GM19468 (cell line): ENCODE measurements around the gene C5orf15.
A peak's percentile ranks its signal among the peaks of the same experiment; 100 is the strongest.
"Not testable (repeated sequence)": the region's sequence is repeated elsewhere in the genome, so short reads cannot be mapped to it uniquely, and the experiment has no call there.

ENCODE experiments used
- ATAC-seq: cut with Tn5 transposase; IDR thresholded peaks from one replicate; pipeline ENCODE4 v1.9.1; 2021; ENCODE audit warnings: mild to moderate bottlenecking, moderate library complexity, moderate number of reproducible peaks; ENCODE audit not compliant: unreplicated experiment; ENCODE audit errors: extremely low read depth

C5orf15 gene

DNA sequence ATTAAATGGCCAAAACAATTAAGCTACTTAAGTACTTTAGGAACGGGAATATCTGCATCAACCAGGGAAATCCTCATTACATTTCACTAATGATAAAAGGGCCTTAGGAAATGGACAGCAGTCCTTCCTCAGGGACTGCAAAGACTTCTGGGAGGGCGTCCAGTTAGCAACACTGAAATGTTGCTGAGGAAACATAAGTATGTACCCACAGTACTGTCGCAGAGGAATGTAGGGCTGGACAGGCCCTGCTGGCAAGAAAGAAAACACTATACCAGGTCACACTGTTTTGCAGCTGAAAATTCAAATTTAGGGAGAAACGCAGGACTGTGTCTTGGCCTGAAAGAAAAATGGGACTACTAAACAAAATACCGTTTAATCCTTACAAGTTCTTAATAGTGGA, 1.3 kb downstream of the C5orf15 start:
- no peak for ATAC-seq

DNA sequence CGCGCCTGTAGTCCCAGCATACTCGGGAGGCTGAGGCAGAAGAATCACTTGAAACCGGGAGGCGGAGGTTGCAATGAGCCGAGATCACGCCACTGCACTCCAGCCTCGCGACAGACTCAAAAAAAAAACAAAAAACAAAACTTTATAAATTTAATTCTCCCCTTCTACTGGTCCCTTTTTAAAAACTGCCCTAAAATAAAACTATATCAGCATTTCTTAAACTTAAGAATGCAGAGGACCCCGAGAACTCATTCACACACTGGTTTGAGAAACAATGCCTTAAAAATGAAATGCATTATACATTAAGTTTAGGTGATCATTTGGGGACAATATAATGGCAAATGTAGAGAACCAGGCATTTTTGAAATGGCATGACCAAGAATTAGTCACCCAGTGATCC, 2.3 kb downstream of the C5orf15 start:
- no peak for ATAC-seq

DNA sequence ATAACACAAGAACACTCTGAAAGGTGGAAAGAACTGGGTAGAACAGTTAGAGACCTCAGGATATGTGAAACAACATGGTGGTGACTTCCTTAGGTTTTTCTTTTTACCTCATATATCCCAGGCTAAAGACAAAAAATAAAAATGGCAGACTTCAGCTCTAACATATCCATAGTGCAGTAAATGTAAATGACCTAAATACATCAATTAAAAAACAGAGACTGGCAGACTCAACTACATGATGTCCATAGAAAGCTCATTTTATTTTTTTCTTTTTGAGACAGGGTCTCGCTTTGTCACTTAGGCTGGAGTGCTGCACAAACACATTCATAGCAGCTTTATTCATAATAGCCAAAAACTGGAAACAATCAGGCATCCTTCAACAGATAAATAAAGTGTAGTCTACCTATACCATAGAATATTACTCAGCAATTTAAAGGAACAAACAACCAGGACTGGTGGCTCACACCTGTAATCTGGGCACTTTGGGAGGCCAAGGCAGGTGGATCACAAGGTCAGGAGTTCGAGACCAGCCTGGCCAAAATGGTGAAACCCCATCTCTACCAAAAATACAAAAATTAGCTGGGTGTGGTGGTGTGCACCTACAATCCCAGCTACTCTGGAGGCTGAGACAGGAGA, 4.8 kb downstream of the C5orf15 start:
- no peak for ATAC-seq

DNA sequence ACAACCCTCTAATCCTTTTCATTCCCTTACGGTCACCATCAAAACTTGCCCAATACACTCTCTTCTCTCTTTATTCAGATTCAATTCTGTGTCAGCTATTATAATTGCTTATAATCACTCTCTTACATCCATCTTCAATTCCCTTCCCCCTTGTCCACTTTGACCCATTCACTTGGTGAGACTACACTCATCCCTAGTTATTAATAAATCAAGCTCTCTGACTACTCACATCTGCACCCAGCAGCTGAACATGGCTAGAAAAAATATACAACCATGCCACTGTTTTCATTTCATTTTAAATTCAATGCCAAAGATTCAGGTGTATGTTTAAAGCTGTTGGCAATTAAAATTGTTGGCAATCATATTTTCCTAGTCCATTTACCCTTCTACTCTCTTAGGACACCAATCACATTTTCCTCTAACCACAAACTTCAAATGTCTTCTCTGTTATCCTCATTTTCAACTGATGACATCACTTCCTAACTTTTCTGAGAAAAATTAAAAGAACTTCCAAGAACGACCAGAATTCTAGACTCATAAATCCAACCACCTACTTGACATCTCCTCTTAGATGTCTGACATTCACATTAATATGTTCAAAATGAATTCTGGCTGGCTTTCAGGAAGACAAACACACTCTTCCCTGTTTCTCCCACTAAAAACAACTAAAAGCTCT, 5.5 kb downstream of the C5orf15 start:
- ATAC-seq, result no peak

DNA sequence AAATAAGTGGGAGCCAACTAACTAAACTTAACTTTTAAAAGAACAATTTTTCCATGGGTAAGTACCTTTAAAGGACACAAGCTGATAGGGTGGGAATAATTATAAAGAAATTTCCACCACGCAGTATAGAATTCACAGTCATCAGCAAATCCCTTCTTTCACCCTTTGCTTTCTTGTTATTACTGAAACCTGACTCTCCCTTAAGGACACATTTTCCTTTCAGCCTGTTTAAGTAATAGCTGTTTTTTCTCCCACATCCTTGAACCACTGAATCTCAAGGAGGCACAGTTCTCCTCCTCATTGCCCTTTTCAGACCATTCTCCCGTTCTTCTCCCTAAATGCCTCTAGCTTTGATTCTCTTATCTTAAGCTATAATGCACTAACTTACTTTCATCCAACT, 6.3 kb downstream of the C5orf15 start:
- no peak for ATAC-seq

DNA sequence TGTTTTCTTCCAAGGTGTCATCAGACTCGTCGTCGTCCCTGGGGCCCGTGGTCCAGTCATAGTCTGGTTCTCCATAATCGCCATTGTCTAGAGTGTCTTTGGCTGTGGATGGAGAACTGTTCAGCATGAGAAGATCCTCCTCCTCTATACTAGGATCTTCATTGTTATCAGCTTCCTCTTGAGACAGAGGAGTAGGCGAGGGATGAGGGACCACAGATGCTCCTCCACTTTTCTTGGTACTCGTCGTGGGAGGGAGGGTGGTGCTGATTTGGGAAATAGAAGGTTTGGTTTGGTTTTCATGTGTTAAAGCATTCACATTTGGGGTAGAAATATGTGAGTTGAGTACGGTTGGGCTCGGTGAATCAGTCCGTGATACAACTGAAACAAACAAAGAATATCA, 8.8 kb downstream of the C5orf15 start:
- ATAC-seq, result no peak

DNA sequence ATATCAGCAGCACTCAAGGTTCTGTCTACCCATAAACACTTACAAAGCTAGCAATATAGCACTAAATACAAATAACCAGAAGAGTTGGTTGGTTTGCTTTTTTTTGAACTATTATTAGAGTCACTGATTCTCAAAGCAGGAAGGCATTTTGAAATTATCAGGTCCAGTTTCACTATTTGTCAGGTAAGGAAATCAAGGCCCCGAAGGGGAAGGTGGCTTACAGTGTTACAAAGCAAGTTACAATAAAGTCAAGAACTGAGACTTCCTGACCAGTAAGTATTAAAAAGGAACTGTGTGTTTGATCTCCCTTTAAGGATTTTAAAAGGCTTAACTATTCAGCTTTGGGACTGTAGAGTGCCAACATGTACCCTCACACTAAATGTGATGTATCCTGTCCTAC, 10.8 kb downstream of the C5orf15 start:
- peak; percentile 42 for ATAC-seq

DNA sequence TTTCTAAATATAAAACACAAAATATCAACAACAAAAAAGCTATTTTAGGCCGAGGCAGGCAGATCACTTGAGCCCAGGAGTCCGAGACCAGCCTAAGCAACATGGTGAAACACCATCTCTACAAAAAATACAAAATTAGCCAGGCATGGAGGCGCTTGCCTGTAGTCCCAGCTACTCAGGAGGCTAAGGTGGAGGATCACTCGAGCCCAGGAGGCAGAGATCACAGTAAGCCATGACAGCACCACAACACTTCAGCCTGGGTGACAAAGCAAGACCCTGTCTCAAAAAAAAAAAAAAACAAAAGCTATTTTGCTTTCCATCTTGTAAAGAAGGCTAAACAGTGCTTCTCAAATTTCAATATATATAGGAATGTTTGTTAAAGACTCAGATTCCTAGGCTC, 11.3 kb downstream of the C5orf15 start:
- ATAC-seq, result no peak

DNA sequence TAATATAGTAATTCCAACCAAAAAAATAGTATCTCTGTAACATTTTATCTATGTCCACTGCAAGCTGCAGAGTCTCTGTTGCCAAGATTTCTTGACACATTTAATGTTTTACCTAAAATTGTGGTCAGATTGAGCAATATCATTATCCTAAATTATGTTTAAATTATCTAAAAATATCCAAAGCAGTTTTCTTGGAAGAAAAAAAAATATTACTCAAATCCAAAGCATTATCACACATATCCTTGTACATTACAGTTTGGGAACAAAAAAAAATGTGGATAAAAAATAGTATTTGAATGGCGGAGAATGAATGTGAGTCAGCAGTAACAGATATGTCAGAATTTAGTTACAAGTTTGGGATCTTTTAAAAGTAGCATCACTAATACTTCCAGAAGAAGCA, 12.2 kb downstream of the C5orf15 start:
- ATAC-seq, result not testable (repeated sequence)

DNA sequence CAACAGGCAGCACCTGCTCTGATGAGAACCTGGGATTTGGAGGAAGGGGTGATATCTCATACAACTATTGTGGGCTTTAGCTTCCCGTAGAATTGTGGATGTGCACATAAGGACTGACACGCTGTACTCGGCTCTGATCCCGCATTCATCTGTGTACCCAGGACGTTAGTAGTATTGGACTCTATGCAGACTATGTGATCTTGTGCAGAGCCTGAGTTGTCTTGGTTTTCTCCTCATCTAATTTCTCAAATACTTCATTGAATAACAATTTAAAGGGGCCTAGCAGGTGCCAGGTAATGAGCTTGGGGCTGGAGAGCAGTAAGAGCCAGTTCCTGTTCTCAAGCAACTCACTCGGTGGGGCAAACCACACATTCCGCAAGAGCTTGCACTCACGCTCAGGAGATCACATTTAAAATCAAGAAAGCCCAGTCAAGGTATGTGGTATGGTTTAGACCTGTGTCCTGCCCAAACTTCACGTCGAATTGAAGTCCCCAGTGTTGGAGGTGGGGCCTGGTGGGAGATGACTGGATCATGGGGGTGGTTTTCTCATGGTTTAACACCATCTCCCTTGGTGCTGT, 14.8 kb downstream of the C5orf15 start:
- ATAC-seq, result no peak

DNA sequence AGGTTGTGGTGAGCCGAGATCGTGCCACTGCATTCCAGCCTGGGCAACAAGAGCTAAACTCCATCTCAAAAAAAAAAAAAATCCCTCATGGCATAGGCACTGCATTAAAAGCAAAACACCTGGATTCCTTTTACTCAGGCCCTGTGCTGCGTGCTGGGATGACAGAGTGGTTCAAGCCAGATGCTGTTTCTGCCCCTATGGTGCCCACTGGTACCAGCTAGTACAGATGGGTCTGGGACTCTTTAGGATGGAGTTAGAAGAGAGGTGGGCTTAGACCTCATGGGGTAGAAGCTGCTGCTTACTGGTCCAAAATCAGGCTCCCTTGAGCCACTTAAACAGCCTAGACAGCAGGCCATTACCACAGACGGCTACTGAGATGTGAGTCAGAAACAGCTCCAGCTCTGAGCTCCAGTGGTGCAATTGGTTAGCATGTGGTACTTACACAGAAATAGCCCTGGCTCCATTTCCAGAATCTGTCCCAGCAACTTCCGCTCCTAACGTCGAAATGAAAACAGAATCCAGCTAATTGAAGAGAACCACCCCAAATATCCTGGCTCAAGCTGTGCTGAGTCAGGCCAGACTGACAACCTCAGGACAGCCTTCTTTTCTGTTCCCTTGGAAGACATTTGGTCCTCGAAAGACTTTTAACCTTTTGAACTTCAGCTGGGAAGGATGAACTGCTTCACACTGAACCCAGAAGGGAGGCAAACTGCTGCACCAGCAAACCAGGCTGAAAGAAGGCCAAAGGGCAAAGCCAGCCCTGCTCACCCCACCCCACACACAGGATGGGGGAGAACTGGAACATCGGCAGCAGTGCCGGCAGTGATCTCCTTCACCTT, 15.5 kb downstream of the C5orf15 start:
- ATAC-seq, result no peak

DNA sequence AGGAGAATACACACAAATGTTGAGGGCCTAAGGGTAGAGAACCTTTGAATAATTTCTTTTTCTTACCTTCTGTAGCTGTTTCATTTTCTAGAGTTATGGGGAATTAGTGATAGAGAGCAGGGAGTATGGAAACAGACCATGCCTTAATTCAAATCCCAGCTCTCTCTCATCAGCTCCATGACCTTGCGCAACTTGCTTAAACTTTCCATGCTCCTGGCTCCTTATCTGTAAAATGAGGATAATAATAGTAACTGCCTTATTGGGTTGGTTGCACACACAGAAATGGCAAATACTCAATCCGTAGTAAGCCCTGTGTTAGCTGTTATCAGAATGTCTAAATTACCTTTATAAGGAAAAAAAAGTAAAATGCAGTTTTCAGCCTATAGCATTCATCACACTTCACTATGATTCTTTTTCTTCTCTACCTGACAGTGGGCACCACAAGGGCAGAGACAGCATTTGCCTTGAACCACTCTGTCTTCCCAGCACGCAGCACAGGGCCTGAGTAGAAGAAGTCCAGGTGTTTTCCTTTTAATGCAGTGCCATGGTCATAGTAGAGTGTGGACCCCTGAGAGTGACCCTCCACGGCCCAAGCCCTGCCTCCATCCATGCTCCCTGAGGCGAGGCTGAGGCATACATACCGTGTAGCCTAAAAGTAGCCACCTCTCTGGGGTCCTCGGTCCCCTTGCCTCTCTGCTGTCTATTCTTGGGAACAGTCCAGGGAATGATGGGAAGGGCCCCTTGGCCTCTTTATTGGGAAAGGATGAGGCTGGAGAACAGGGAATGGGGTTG, 17.4 kb downstream of the C5orf15 start:
- no peak for ATAC-seq

DNA sequence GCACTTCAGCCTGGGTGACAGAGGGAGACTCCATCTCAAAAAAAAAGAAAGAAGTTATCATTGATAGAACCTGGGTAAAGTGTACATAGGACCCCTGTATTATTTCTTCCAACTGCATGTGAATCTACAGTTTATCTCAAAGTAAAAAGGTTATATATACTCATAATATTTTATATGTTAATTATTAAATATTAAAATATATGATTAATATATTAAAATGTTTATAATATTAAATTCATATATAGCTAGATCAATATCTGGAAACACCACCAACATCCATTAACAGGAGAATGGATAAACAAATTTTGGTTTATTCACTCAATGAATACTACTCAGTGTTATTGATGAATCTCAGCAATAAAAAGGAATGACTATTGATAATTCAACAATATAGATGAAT, 19.7 kb downstream of the C5orf15 start:
- ATAC-seq, result no peak

DNA sequence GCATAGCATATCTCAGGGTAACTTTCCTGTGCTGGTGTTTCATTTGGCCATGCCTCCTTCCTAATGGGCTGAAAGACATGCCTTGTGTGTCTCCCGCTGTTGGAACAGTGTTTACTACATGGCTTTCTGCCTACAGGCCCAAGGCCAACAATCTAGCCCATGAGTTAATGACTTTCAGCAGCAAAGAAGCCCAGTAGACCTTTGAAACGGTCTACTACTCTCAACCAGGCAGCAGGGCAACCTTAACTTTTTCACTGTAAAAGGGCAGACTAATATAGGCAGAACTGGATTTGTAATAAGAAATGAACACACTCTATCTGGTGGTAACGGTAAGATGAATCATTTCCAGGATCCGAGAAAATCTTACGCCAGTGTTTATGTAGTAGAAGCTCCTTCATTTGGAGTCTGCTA, 21.0 kb downstream of the C5orf15 start:
- ATAC-seq, result no peak

DNA sequence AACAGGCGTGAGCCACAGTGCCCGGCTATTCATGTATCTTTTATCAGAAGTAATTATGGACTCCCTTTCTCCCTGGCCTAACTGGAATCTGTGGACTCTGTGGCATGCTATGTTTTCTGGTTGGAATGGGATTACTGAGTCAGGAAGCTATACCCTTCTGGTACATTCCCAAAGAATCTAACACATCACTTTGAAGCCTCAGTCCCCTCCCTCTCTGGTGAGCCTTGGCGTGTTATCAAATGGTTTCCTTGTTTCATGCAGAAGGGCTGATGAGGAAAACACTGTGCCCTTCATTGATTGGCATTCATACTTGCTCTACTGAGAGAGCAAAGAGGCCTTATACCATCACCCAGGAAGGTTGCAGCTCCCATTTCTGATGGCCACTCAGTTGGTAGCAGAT, 22.9 kb downstream of the C5orf15 start:
- ATAC-seq, result no peak

DNA sequence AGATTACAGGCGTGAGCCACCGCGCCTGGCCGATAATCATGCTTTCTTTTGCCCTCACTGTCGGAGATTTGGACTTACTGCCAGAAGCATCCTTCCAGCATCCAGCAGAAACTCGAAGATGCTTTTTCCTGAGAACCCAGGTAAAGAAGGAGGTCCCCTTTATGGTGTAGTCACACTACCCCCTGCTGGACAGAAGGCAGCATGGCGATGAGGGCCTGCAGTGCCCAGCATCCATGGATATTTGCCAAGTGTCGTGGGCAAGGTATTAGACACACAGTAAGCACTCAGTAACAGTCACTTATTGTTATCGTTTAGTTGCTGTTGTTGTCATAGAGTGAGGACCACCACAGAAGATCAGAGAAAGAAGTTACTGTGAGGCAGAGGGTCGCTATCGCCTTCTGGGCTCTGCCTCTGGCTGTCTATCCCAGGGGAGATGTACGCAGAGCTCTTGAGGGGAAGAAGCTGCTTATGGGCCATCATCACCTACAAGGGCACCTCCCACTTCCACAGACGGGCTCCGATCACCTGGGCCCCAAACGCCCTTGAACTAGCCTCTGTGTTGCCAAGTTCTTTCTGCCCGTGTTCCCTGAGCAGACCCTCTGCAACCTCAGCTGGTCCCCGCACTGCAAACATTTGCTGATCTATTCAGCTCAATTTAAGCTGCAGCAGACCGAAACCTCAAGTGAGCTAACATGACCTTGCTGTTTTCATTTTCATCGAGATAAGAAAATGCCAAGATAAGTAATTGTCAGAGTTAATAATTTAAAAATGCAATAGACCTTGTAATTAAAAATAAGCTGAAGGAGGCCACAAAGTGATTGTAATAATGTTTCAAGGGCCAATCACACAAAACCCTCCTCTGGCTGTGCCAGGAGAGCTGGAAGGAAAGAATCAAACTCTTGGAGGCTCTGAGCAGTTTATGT, 23.9 kb downstream of the C5orf15 start:
- ATAC-seq, result no peak

DNA sequence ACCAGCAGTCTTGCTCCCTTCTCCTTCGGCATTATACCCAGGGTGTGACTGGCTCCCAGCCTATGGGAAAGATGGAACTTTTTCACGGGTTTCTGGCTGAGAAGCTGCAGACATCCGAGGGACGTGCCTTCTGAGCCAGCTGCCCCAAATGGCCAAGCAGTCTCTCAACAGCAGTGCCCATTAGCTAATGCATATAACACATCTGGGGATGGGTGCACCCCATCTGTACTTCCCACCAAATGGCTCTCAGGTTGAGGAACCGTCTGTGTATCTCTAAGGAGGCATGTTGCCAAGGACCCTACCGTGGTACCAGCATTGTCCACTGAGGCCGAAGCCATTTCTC, 25.0 kb downstream of the C5orf15 start:
- no peak for ATAC-seq

DNA sequence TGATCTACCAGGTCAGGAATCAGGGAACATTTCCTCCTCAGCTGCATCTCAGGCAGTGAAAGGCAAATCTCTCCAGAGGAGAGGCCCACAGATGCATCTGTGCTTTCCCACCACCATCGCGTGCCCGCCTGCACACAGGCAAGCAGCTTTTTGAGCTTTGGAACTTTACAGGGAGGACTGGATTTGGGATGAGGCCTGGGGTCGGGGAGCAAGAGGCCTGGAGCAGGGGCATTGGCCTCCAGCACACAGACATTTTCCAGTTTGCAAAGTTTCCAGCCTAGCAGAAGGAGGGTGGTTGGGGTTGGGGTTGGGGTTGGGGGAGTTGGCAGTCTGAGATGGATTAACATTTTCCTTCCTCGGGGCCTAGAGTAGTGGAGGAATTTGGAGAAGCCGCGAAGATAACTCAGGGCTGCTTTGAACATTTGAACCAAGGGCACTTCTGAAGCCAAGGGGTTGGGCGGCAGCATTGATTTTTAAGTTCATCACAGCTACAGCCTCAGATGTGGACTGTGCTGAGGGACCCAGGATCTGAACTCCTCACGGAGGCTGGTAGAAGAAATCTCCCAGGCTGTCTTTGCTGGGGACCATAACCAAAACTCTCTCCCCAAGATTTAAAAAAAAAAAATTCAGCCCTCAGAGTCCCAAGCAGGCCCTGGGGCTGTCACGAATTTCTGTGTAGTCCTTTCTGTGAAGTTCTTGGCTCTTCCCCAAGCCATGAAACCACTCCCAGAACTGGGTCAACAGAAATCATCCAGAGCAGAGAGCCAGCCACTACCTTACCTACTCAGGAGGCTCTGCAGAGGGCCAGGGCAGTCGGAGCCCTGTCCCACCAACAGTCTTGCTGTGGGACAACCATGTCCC, 25.6 kb downstream of the C5orf15 start:
- ATAC-seq, result no peak
